Esophagus muscularis mucosa (tissue), 3 donors: ENCODE results near the gene PRSS50.

Experiments
- CTCF ChIP-seq, 3 experiments: fragments of 200-600 bp in 2 of 3; fragments of 450-650 bp in 1 of 3; sonication (generic) in 2 of 3; IDR thresholded peaks; one replicate each; pipeline ENCODE4 v1.5.1; 2017 to 2019; ENCODE audit warnings: antibody characterized with exemption in 3 of 3, mild to moderate bottlenecking in 2 of 3, moderate library complexity in 1 of 3
- POLR2AphosphoS5 ChIP-seq, 2 donors: sonication (generic); formaldehyde crosslinking; IDR thresholded peaks; one replicate each; pipeline ENCODE4 v1.6.1; 2017; ENCODE audit warnings: antibody characterized with exemption in 2 of 2

GRCh38 chr3:46737329-46737731 lies 19.7 kb upstream of the PRSS50 start:
- TF ChIP-seq POLR2AphosphoS5 (IDR thresholded peaks at IDR 0.05) (no peak), CTCF (IDR thresholded peaks at IDR 0.05) (no peak)
